ENCODE data around the gene PML. TPM values are rescaled to one million over a fixed set of nuclear protein-coding genes. Genes with fewer than 3 reads are reported as not detected.

Gene PML
- total and polyA plus RNA-seq, 9 of the 15 experiments (the other 6 are each of a cell fraction or from before 2014, with no cell fraction given) = 5.0 to 50.7 (median 10.1) TPM

DNA sequence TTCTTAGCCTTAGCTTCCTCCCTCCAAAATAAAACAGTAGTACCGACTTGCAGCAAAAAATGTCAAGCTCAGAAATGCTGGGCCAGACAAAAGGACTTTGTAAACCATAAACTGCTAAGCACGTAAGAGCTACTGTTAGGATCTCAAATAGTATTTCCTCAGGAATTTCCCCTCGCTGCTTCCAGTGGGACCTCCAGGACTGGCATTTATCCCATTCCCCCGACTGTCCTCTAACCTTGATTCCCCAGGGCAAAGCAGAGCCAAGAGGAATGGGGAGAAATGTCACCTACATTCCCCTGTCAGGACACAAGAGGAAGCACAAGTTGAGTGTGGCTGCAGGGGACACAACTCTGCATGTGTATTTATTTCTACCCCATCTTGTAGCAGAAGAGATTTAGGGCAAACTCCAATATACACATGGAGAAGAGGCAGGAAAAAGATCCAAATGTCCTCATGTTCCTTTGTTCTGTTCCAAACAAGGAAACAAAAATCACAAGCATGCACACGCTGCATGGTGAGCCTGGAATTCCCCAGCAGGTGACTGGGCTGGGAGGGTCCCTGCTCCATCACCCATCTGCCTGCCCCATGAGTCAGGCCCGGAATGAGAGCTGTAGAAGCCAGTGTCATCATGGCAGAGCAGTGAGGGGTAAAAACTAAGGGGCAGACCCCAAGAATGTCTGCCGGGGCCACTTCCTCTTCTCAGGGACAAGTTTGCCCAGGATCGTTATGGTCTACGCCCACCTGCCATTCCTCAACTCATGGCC lies 6.7 kb upstream of the PML start:
- Histone ChIP-seq H2AFZ (ENCODE audit: low read depth, low read length) (no peak overlapping the region), H3K27me3 (ENCODE audit: control insufficient read depth in 2 of 2, insufficient read depth in 2 of 2, low read length in 2 of 2) (no peaks in the 10 kb centered on the region; a peak in 1 of 5 replicates), H4K20me1 (replicated peaks; ENCODE audit: control insufficient read depth, insufficient read depth, low read length) (no peaks in the 10 kb centered on the region), H3K4me1 (replicated peaks in 1 of 2; ENCODE audit: control insufficient read depth in 2 of 2, insufficient read depth in 2 of 2, low read length in 2 of 2) (peaks cover 32 to 48% of the 10 kb centered on the region in 2 experiments), H3K4me2 (ENCODE audit: insufficient read depth, low read length) (no peak overlapping the region), H3K9ac (ENCODE audit: insufficient read depth in 1 of 2, low read depth in 2 of 2, low read length in 2 of 2) (no peak overlapping the region), H3K4me3 (no peak overlapping the region), H3K9me1 (ENCODE audit: control insufficient read depth, insufficient read depth, low read length) (no peaks in the 10 kb centered on the region), H3K79me2 (ENCODE audit: control insufficient read depth, insufficient read depth, low read length) (peaks cover 2% of the 10 kb centered on the region; the same call in 1 of the 3 replicates), H3K36me3 (ENCODE audit: control insufficient read depth, insufficient read depth, low read length) (no peaks in the 10 kb centered on the region), H3K9me3 (replicated peaks; ENCODE audit: control insufficient read depth, insufficient read depth, low read depth, low read length) (no peaks in the 10 kb centered on the region), H3K27ac (ENCODE audit: extremely low read depth, low read depth, low read length) (no peak overlapping the region)
- 64% methylated on average over 9 of the region's 9 CpGs for WGBS (ENCODE audit: insufficient coverage, low coverage, missing lambda C conversion rate)
- in situ Hi-C loops (cut with MboI) (no loop called here), intact Hi-C loops (cut with micrococcal nuclease) (no loop called here)
- DNase-seq (ENCODE audit: extremely low read depth in 1 of 4, low spot score in 3 of 4) (no peak), FAIRE-seq (no peak), ATAC-seq (no peak)
- ChIA-PET CTCF (ENCODE audit: low intra/inter-chr PET ratio) (no interaction called here), POLR2A (interaction anchor here (0.6 kb wide), 2 partner anchors 10 to 71 kb away, joined by 3 to 5 read pairs; no protein-coding TSS in a partner anchor)
- no peak for TF ChIP-seq ZFX (CRISPR knock-in tag; IDR thresholded peaks at IDR 0.05)
- TF ChIP-seq, protein P1, sequence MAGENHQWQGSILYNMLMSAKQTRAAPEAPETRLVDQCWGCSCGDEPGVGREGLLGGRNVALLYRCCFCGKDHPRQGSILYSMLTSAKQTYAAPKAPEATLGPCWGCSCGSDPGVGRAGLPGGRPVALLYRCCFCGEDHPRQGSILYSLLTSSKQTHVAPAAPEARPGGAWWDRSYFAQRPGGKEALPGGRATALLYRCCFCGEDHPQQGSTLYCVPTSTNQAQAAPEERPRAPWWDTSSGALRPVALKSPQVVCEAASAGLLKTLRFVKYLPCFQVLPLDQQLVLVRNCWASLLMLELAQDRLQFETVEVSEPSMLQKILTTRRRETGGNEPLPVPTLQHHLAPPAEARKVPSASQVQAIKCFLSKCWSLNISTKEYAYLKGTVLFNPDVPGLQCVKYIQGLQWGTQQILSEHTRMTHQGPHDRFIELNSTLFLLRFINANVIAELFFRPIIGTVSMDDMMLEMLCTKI (IDR thresholded peaks at IDR 0.05; ENCODE audit: partially characterized antibody) = no peak
- peak; percentile 59; the same call in 1 of the 2 replicates for TF ChIP-seq SPI1 (IDR thresholded peaks at IDR 0.05; ENCODE audit: borderline replicate concordance, low read depth, low read length)
- TF ChIP-seq, protein P2, sequence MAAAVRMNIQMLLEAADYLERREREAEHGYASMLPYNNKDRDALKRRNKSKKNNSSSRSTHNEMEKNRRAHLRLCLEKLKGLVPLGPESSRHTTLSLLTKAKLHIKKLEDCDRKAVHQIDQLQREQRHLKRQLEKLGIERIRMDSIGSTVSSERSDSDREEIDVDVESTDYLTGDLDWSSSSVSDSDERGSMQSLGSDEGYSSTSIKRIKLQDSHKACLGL (CRISPR knock-in tag; IDR thresholded peaks at IDR 0.05; ENCODE audit: borderline replicate concordance, poor library complexity, severe bottlenecking) = no peak
- TF ChIP-seq ZNF668 (CRISPR knock-in tag; IDR thresholded peaks at IDR 0.05) = no peak
- TF ChIP-seq DPF2 (IDR thresholded peaks at IDR 0.05) = no peak
- TF ChIP-seq POLR2AphosphoS2 (IDR thresholded peaks at IDR 0.05; ENCODE audit: low read length) = no peak
- TF ChIP-seq, protein P3, sequence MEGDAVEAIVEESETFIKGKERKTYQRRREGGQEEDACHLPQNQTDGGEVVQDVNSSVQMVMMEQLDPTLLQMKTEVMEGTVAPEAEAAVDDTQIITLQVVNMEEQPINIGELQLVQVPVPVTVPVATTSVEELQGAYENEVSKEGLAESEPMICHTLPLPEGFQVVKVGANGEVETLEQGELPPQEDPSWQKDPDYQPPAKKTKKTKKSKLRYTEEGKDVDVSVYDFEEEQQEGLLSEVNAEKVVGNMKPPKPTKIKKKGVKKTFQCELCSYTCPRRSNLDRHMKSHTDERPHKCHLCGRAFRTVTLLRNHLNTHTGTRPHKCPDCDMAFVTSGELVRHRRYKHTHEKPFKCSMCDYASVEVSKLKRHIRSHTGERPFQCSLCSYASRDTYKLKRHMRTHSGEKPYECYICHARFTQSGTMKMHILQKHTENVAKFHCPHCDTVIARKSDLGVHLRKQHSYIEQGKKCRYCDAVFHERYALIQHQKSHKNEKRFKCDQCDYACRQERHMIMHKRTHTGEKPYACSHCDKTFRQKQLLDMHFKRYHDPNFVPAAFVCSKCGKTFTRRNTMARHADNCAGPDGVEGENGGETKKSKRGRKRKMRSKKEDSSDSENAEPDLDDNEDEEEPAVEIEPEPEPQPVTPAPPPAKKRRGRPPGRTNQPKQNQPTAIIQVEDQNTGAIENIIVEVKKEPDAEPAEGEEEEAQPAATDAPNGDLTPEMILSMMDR (IDR thresholded peaks at IDR 0.05 in 2 of 3, conservative IDR thresholded peaks at IDR 0.05 in 1 of 3; ENCODE audit: insufficient read depth in 2 of 3, low read depth in 1 of 3, low read length in 3 of 3) = no peak
- no TSS peak for BruUV-seq (replicated peaks)

Measured in K562 (cell line).